K562 (cell line): ENCODE data around the gene EPHB4. TPM values are rescaled to one million over a fixed set of nuclear protein-coding genes. Genes with fewer than 3 reads are reported as not detected.

Experiments
- CBFA2T2 ChIP-seq: fragments of 450-650 bp; conservative IDR thresholded peaks from 2 replicates; pipeline ENCODE4 v1.6.1; 2017; ENCODE audit warnings: mild to moderate bottlenecking
- CREB3L1 ChIP-seq: fragments of 450-650 bp; IDR thresholded peaks from 2 replicates; pipeline ENCODE4 v1.6.1; 2014; ENCODE audit warnings: low read depth, mild to moderate bottlenecking, moderate library complexity, borderline replicate concordance
- DIDO1 ChIP-seq: fragments of 450-650 bp; IDR thresholded peaks from 2 replicates; pipeline ENCODE4 v1.6.1; 2016; ENCODE audit warnings: low read depth, missing biosample characterization, missing genetic modification characterization
- EP300 ChIP-seq: IDR thresholded peaks from 2 replicates; pipeline ENCODE4 v1.6.1; 2012; ENCODE audit warnings: low read length, improper control_type of control experiment
- FOXK1 ChIP-seq: sonication (generic); formaldehyde crosslinking; IDR thresholded peaks from 2 replicates; pipeline ENCODE4 v1.8.0; 2022; ENCODE audit warnings: missing genetic modification reagents, mild to moderate bottlenecking, borderline replicate concordance
- FOXK2 ChIP-seq, 2 experiments: fragments of 450-650 bp; IDR thresholded peaks in 1 of 2; conservative IDR thresholded peaks in 1 of 2; 2 replicates each; pipeline ENCODE4 v1.6.1; 2016; ENCODE audit warnings: low read depth in 2 of 2, mild to moderate bottlenecking in 1 of 2
- HDAC3 ChIP-seq: fragments of 450-650 bp; IDR thresholded peaks from 2 replicates; pipeline ENCODE4 v1.6.1; 2018; ENCODE audit warnings: borderline replicate concordance, mild to moderate bottlenecking, moderate library complexity; ENCODE audit not compliant: partially characterized antibody
- JUN ChIP-seq, 2 experiments: sonication (generic) in 1 of 2; formaldehyde crosslinking in 1 of 2; IDR thresholded peaks; 2 replicates each; pipeline versions ENCODE4 v1.6.1 to v1.8.0; 2012 to 2022; ENCODE audit warnings: borderline replicate concordance in 2 of 2, mild to moderate bottlenecking in 2 of 2, improper control_type of control experiment in 1 of 2, low read depth in 1 of 2, low read length in 1 of 2, missing genetic modification reagents in 1 of 2
- JUND ChIP-seq, 2 experiments: IDR thresholded peaks; 2 replicates in 1 of 2; 3 replicates in 1 of 2; pipeline ENCODE4 v1.6.1; 2011; ENCODE audit warnings: borderline replicate concordance in 2 of 2, low read depth in 2 of 2, low read length in 2 of 2, improper control_type of control experiment in 1 of 2, missing biosample characterization in 1 of 2, missing genetic modification characterization in 1 of 2, missing genetic modification reagents in 1 of 2
- MTA1 ChIP-seq: fragments of 450-650 bp; IDR thresholded peaks from 2 replicates; pipeline ENCODE4 v1.6.1; 2017; ENCODE audit warnings: borderline replicate concordance
- PML ChIP-seq: IDR thresholded peaks from 2 replicates; pipeline ENCODE4 v1.6.1; 2012; ENCODE audit warnings: low read length, inconsistent platforms
- POLR2A ChIP-seq: fragments of 450-650 bp; conservative IDR thresholded peaks from 2 replicates; pipeline ENCODE4 v1.6.1; 2016
- POLR2B ChIP-seq: fragments of 450-650 bp; IDR thresholded peaks from 2 replicates; pipeline ENCODE4 v1.6.1; 2018; ENCODE audit warnings: low read depth; ENCODE audit not compliant: partially characterized antibody
- SETDB1 ChIP-seq: IDR thresholded peaks from one replicate; pipeline ENCODE4 v1.6.1; 2012; ENCODE audit warnings: low read length, control low read depth, inconsistent platforms
- SMAD4 ChIP-seq: fragments of 250-450 bp; sonication (Bioruptor Pico); conservative IDR thresholded peaks from 2 replicates; pipeline ENCODE4 v1.8.0; 2021; ENCODE audit warnings: inconsistent platforms, mild to moderate bottlenecking, moderate library complexity
- SMARCA4 ChIP-seq: fragments of 450-650 bp; IDR thresholded peaks from 2 replicates; pipeline ENCODE4 v1.6.1; 2016
- SMARCC2 ChIP-seq: fragments of 450-650 bp; IDR thresholded peaks from 2 replicates; pipeline ENCODE4 v1.6.1; 2017; ENCODE audit warnings: antibody characterized with exemption, moderate library complexity, mild to moderate bottlenecking, low read depth
- ZBTB1 ChIP-seq: sonication (generic); formaldehyde crosslinking; IDR thresholded peaks from 2 replicates; pipeline ENCODE4 v1.8.1; 2023; ENCODE audit warnings: missing genetic modification reagents, low read depth, mild to moderate bottlenecking, borderline replicate concordance
- ZBTB33 ChIP-seq: sonication (generic); formaldehyde crosslinking; IDR thresholded peaks from 2 replicates; pipeline ENCODE4 v1.8.1; 2023; ENCODE audit warnings: mild to moderate bottlenecking, missing genetic modification reagents
- ZC3H11A ChIP-seq: IDR thresholded peaks from 2 replicates; pipeline ENCODE4 v1.6.1; 2012; ENCODE audit warnings: low read depth, low read length, improper control_type of control experiment
- ZKSCAN8 ChIP-seq: fragments of 200-800 bp; sonication (Bioruptor generic); IDR thresholded peaks from 2 replicates; pipeline ENCODE4 v1.6.1; 2016; ENCODE audit warnings: missing genetic modification characterization, missing compliant biosample characterization
- ZNF239 ChIP-seq: fragments of 250-450 bp; sonication (Bioruptor Pico); IDR thresholded peaks from 2 replicates; pipeline ENCODE4 v1.4.0; 2020; ENCODE audit warnings: mild to moderate bottlenecking
- ZNF668 ChIP-seq: fragments of 250-450 bp; sonication (Bioruptor Pico); IDR thresholded peaks from 2 replicates; pipeline ENCODE4 v1.8.0; 2022; ENCODE audit warnings: mild to moderate bottlenecking, inconsistent platforms
- ZZZ3 ChIP-seq: fragments of 450-650 bp; IDR thresholded peaks from 2 replicates; pipeline ENCODE4 v1.6.1; 2016; ENCODE audit warnings: antibody characterized with exemption, mild to moderate bottlenecking, moderate library complexity
- polyA plus RNA-seq, 8 experiments: library from polyadenylated mRNA; depleted of rRNA in 4 of 8; stranded (reverse) in 5 of 8; unstranded in 3 of 8; fragments of >200 nt; fragmentation: Nextera tagmentation in 2 of 8; fragmentation: Illumina TruSeq in 1 of 8; extraction: Ambion mirVana in 2 of 8; extraction: Trizol in 1 of 8; gene quantifications; 2 replicates each; pipeline versions ENCODE4 v1.2.1 to v1.2.3, GENCODE V29; 2011 to 2014; ENCODE audit warnings: inconsistent platforms in 1 of 8, missing spikeins in 1 of 8
- total RNA-seq, 7 experiments: library from RNA; depleted of rRNA in 6 of 7; stranded (reverse); fragments of >200 nt in 6 of 7; fragmentation: Illumina TruSeq in 2 of 7; extraction: Trizol in 2 of 7; gene quantifications; 2 replicates each; pipeline versions ENCODE4 v1.2.1 to v1.2.3, GENCODE V29; 2011 to 2021; ENCODE audit warnings: low replicate concordance in 1 of 7
- TF ChIP-seq, protein P1 (sequence below): sonication (generic); formaldehyde crosslinking; IDR thresholded peaks from 2 replicates; pipeline ENCODE4 v1.9.0; 2022; ENCODE audit warnings: mild to moderate bottlenecking, missing genetic modification reagents

Gene EPHB4
- total and polyA plus RNA-seq, 9 of the 15 experiments (the other 6 are each of a cell fraction or from before 2014, with no cell fraction given), result 1.2 to 82.1 (median 37.9) TPM

GRCh38 chr7:100837099-100837836 is 9.9 kb upstream of the EPHB4 start (continued):
- TF ChIP-seq ZBTB33 (CRISPR knock-in tag) (peak; percentile 64), HDAC3 (peak; percentile 10), ZKSCAN8 (CRISPR knock-in tag) (no peak), POLR2A (peak; percentile 79), ZNF668 (CRISPR knock-in tag) (peak; percentile 46; the same call in 1 of the 2 replicates), JUN (IDR thresholded peaks at IDR 0.05; ENCODE audit: borderline replicate concordance, low read depth, low read length) (0 out of 2 replicates have a peak, but pooled peaks have one; percentile 14), JUN (CRISPR knock-in tag; IDR thresholded peaks at IDR 0.05; ENCODE audit: borderline replicate concordance) (no peak), FOXK1 (CRISPR knock-in tag) (no peak), SMARCA4 (peak; percentile 43), CBFA2T2 (peak; percentile 85), JUND (IDR thresholded peaks at IDR 0.05; ENCODE audit: borderline replicate concordance, low read depth, low read length) (peak; percentile 66), JUND (tag; IDR thresholded peaks at IDR 0.05; ENCODE audit: borderline replicate concordance, low read depth, low read length) (peak; percentile 72; the same call in 2 of the 3 replicates), FOXK2 (conservative IDR thresholded peaks at IDR 0.05 in 1 of 2, IDR thresholded peaks at IDR 0.05 in 1 of 2; ENCODE audit: low read depth in 2 of 2) (peak; percentile 69 to 81), POLR2B (peak; percentile 44), DIDO1 (tag) (peak; percentile 69; the same call in 1 of the 2 replicates), EP300 (no peak), ZC3H11A (no peak), SETDB1 (no peak), PML (peak; percentile 56; the same call in 1 of the 2 replicates), ZNF239 (CRISPR knock-in tag) (no peak), CREB3L1 (peak; percentile 86), SMAD4 (peak; percentile 70; the same call in 1 of the 2 replicates), ZZZ3 (peak; percentile 56; the same call in 1 of the 2 replicates), ZBTB1 (CRISPR knock-in tag) (peak; percentile 98), SMARCC2 (0 out of 2 replicates have a peak, but pooled peaks have one; percentile 62), MTA1 (0 out of 2 replicates have a peak, but pooled peaks have one; percentile 64)
- TF ChIP-seq, protein P1, sequence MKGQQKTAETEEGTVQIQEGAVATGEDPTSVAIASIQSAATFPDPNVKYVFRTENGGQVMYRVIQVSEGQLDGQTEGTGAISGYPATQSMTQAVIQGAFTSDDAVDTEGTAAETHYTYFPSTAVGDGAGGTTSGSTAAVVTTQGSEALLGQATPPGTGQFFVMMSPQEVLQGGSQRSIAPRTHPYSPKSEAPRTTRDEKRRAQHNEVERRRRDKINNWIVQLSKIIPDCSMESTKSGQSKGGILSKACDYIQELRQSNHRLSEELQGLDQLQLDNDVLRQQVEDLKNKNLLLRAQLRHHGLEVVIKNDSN (CRISPR knock-in tag), result peak; percentile 99
